ENCODE results near the gene FBLN7. TPM values are rescaled to one million over a fixed set of nuclear protein-coding genes. Genes with fewer than 3 reads are reported as not detected.
A peak's percentile ranks its signal among the peaks of the same experiment; 100 is the strongest.

The FBLN7 gene
- total RNA-seq, 1 donor from 2014 or later: 0.31 TPM

- ChIA-PET POLR2A (no interaction called here), CTCF (no interaction called here)
- Mint-ChIP-seq H3K4me1 (no peaks in the 10 kb centered on the region), H3K36me3 (ENCODE audit: low read depth) (no peaks in the 10 kb centered on the region), H3K27me3 (peaks cover 28% of the 10 kb centered on the region), H3K9me3 (no peaks in the 10 kb centered on the region), H3K27ac (no peak overlapping the region), H3K4me3 (no peak overlapping the region)
- intact Hi-C loops (cut with micrococcal nuclease): no loop called here
- no peak for ATAC-seq (ENCODE audit: low read depth)
- DNase-seq: no peak
- TF ChIP-seq CTCF (IDR thresholded peaks at IDR 0.05): no peak
Measured at GRCh38 chr2:112175333-112175732, 37.1 kb downstream of the FBLN7 start.

- no peak for ATAC-seq (ENCODE audit: low read depth)
- Mint-ChIP-seq H3K4me3 (no peak overlapping the region), H3K36me3 (ENCODE audit: low read depth) (no peaks in the 10 kb centered on the region), H3K27ac (no peak overlapping the region), H3K4me1 (no peaks in the 10 kb centered on the region), H3K27me3 (peaks cover 33% of the 10 kb centered on the region), H3K9me3 (no peaks in the 10 kb centered on the region)
- DNase-seq: no peak
- intact Hi-C loops (cut with micrococcal nuclease): no loop called here
- TF ChIP-seq CTCF (IDR thresholded peaks at IDR 0.05): no peak
- ChIA-PET POLR2A (no interaction called here), CTCF (interaction anchor here (0.9 kb wide), 1 partner anchor 13 kb away, joined by 3 read pairs; no protein-coding TSS in a partner anchor)
Measured at GRCh38 chr2:112175958-112176573, 37.9 kb downstream of the FBLN7 start.

- POLR2A ChIA-PET: interaction anchor here (0.6 kb wide), 1 partner anchor 72 kb away, joined by 5 read pairs; no protein-coding TSS in a partner anchor
- Mint-ChIP-seq H3K4me1 (peaks cover 4% of the 10 kb centered on the region), H3K4me3 (no peak overlapping the region), H3K36me3 (ENCODE audit: low read depth) (no peaks in the 10 kb centered on the region), H3K9me3 (no peaks in the 10 kb centered on the region), H3K27ac (no peak overlapping the region), H3K27me3 (peaks cover 33% of the 10 kb centered on the region)
- ATAC-seq (ENCODE audit: low read depth) (peak; percentile 40), DNase-seq (no peak)
- no peak for TF ChIP-seq CTCF (IDR thresholded peaks at IDR 0.05)
- CTCF ChIA-PET: interaction anchor here (0.7 kb wide), 1 partner anchor 60 kb away, joined by 3 read pairs; no protein-coding TSS in a partner anchor
- intact Hi-C loops (cut with micrococcal nuclease): no loop called here
Measured at GRCh38 chr2:112181571-112182290, 43.5 kb downstream of the FBLN7 start.

- ChIA-PET POLR2A (no interaction called here), CTCF (interaction anchor here (0.7 kb wide), 1 partner anchor 61 kb away, joined by 3 read pairs; no protein-coding TSS in a partner anchor)
- Mint-ChIP-seq H3K9me3 (no peaks in the 10 kb centered on the region), H3K4me1 (peaks cover 8% of the 10 kb centered on the region), H3K4me3 (no peak overlapping the region), H3K27ac (no peak overlapping the region), H3K27me3 (peaks cover 32% of the 10 kb centered on the region), H3K36me3 (ENCODE audit: low read depth) (no peaks in the 10 kb centered on the region)
- no peak for TF ChIP-seq CTCF (IDR thresholded peaks at IDR 0.05)
- DNase-seq (no peak), ATAC-seq (ENCODE audit: low read depth) (peak; percentile 34)
- intact Hi-C loops (cut with micrococcal nuclease): no loop called here
Measured at GRCh38 chr2:112182581-112183034, 44.4 kb downstream of the FBLN7 start.

- intact Hi-C loops (cut with micrococcal nuclease): no loop called here
- Mint-ChIP-seq H3K27ac (no peak overlapping the region), H3K4me3 (no peak overlapping the region), H3K9me3 (no peaks in the 10 kb centered on the region), H3K4me1 (peaks cover 17% of the 10 kb centered on the region), H3K27me3 (peaks cover 28% of the 10 kb centered on the region), H3K36me3 (ENCODE audit: low read depth) (no peaks in the 10 kb centered on the region)
- ChIA-PET CTCF (no interaction called here), POLR2A (no interaction called here)
- no peak for ATAC-seq (ENCODE audit: low read depth)
- DNase-seq: no peak
- TF ChIP-seq CTCF (IDR thresholded peaks at IDR 0.05): no peak
Measured at GRCh38 chr2:112183327-112184025, 45.3 kb downstream of the FBLN7 start.

All from activated B cell treated with CpG ODN at 0.5 μM for 24 hours (primary cell).